K562 (cell line): Measurements from ENCODE around the gene GDAP2. TPM values are rescaled to one million over a fixed set of nuclear protein-coding genes. Genes with fewer than 3 reads are reported as not detected.
A peak's percentile ranks its signal among the peaks of the same experiment; 100 is the strongest.

Source experiments
- CBX3 ChIP-seq, 2 experiments: IDR thresholded peaks; 1 replicate in 1 of 2; 2 replicates in 1 of 2; pipeline ENCODE4 v1.6.1; 2012; ENCODE audit warnings: inconsistent platforms in 2 of 2, low read length in 2 of 2, borderline replicate concordance in 1 of 2, control low read depth in 1 of 2
- CBX5 ChIP-seq: IDR thresholded peaks from 2 replicates; pipeline ENCODE4 v1.6.1; 2014; ENCODE audit warnings: low read depth, borderline replicate concordance
- CTCF ChIP-seq, 3 experiments: IDR thresholded peaks in 2 of 3; conservative IDR thresholded peaks in 1 of 3; 2 replicates each; pipeline ENCODE4 v1.5.1; 2011 to 2012; ENCODE audit warnings: low read length in 3 of 3, mild to moderate bottlenecking in 3 of 3, control low read depth in 2 of 3, improper control_type of control experiment in 1 of 3, inconsistent platforms in 1 of 3, low read depth in 1 of 3, mixed read lengths in 1 of 3, moderate library complexity in 1 of 3; ENCODE audit not compliant: insufficient read depth in 2 of 3
- DNMT1 ChIP-seq: fragments of 450-650 bp; IDR thresholded peaks from 2 replicates; pipeline ENCODE4 v1.6.1; 2016; ENCODE audit warnings: antibody characterized with exemption, mild to moderate bottlenecking
- ESRRA ChIP-seq: fragments of 450-650 bp; IDR thresholded peaks from 2 replicates; pipeline ENCODE4 v1.6.1; 2014; ENCODE audit warnings: low read depth, mild to moderate bottlenecking, moderate library complexity, borderline replicate concordance
- KAT2B ChIP-seq: IDR thresholded peaks from one replicate; pipeline ENCODE4 v1.6.1; 2012; ENCODE audit warnings: low read depth, mild to moderate bottlenecking, control low read depth, inconsistent platforms, low read length, moderate library complexity
- L3MBTL2 ChIP-seq: fragments of 450-650 bp; IDR thresholded peaks from 2 replicates; pipeline ENCODE4 v1.6.1; 2016; ENCODE audit warnings: mild to moderate bottlenecking, moderate library complexity
- LCOR ChIP-seq: sonication (generic); formaldehyde crosslinking; IDR thresholded peaks from 2 replicates; pipeline ENCODE4 v1.8.0; 2022; ENCODE audit warnings: mild to moderate bottlenecking, missing genetic modification reagents
- MAFK ChIP-seq: IDR thresholded peaks from 2 replicates; pipeline ENCODE4 v1.6.1; 2011; ENCODE audit warnings: low read length, improper control_type of control experiment
- MTF1 ChIP-seq: fragments of 250-450 bp; sonication (Bioruptor Pico); IDR thresholded peaks from 2 replicates; pipeline ENCODE4 v1.9.0; 2021; ENCODE audit warnings: moderate library complexity, mild to moderate bottlenecking, inconsistent platforms, borderline replicate concordance
- NCOA2 ChIP-seq, 2 experiments: fragments of 450-650 bp; IDR thresholded peaks; 2 replicates each; pipeline ENCODE4 v1.6.1; 2018; ENCODE audit warnings: mild to moderate bottlenecking in 2 of 2, moderate library complexity in 1 of 2; ENCODE audit not compliant: partially characterized antibody in 2 of 2
- NEUROD1 ChIP-seq: fragments of 150-350 bp; IDR thresholded peaks from 2 replicates; pipeline ENCODE4 v1.6.1; 2014; ENCODE audit warnings: borderline replicate concordance, low read length, low read depth; ENCODE audit not compliant: partially characterized antibody
- PHB ChIP-seq: fragments of 250-450 bp; sonication (Bioruptor Pico); IDR thresholded peaks from 2 replicates; pipeline ENCODE4 v1.5.0; 2021
- SAP30 ChIP-seq: fragments of 200-600 bp; sonication (generic); IDR thresholded peaks from 2 replicates; pipeline ENCODE4 v1.6.1; 2012; ENCODE audit warnings: borderline replicate concordance, low read depth, mild to moderate bottlenecking, moderate library complexity, low read length, control low read depth, inconsistent platforms; ENCODE audit not compliant: insufficient read depth, poor library complexity, severe bottlenecking
- SIX5 ChIP-seq, 2 experiments: IDR thresholded peaks; 2 replicates each; pipeline ENCODE4 v1.6.1; 2011; ENCODE audit warnings: low read length in 2 of 2, borderline replicate concordance in 1 of 2, low read depth in 1 of 2, mild to moderate bottlenecking in 1 of 2, moderate library complexity in 1 of 2; ENCODE audit not compliant: insufficient read depth in 1 of 2
- SMARCE1 ChIP-seq: fragments of 450-650 bp; IDR thresholded peaks from 2 replicates; pipeline ENCODE4 v1.7.1; 2016; ENCODE audit warnings: mild to moderate bottlenecking
- SPI1 ChIP-seq: IDR thresholded peaks from 2 replicates; pipeline ENCODE4 v1.6.1; 2011; ENCODE audit warnings: low read depth, low read length, control low read depth, borderline replicate concordance
- SREBF1 ChIP-seq: fragments of 150-350 bp; IDR thresholded peaks from 2 replicates; pipeline ENCODE4 v1.6.1; 2014; ENCODE audit warnings: antibody characterized with exemption, low read depth, low read length, borderline replicate concordance
- TFAM ChIP-seq: fragments of 250-450 bp; sonication (Bioruptor Pico); conservative IDR thresholded peaks from 2 replicates; pipeline ENCODE4 v1.5.0; 2021; ENCODE audit warnings: mild to moderate bottlenecking, moderate library complexity
- XRCC3 ChIP-seq: fragments of 450-650 bp; IDR thresholded peaks from 2 replicates; pipeline ENCODE4 v1.6.1; 2017; ENCODE audit warnings: mild to moderate bottlenecking, moderate library complexity
- ZBTB43 ChIP-seq: sonication (generic); formaldehyde crosslinking; IDR thresholded peaks from 2 replicates; pipeline ENCODE4 v1.8.0; 2023; ENCODE audit warnings: mild to moderate bottlenecking, missing genetic modification reagents
- ZBTB7A ChIP-seq: IDR thresholded peaks from 2 replicates; pipeline ENCODE4 v1.6.1; 2011; ENCODE audit warnings: low read depth, mild to moderate bottlenecking, low read length, moderate library complexity, borderline replicate concordance; ENCODE audit not compliant: control insufficient read depth
- ZNF134 ChIP-seq: fragments of 250-450 bp; sonication (Bioruptor Pico); conservative IDR thresholded peaks from 2 replicates; pipeline ENCODE4 v1.4.0; 2020
- ZNF224 ChIP-seq: sonication (generic); formaldehyde crosslinking; IDR thresholded peaks from 2 replicates; pipeline ENCODE4 v1.8.0; 2022; ENCODE audit warnings: mild to moderate bottlenecking, missing genetic modification reagents
- ZZZ3 ChIP-seq: fragments of 450-650 bp; IDR thresholded peaks from 2 replicates; pipeline ENCODE4 v1.6.1; 2016; ENCODE audit warnings: antibody characterized with exemption, mild to moderate bottlenecking, moderate library complexity
- polyA plus RNA-seq, 8 experiments: library from polyadenylated mRNA; depleted of rRNA in 4 of 8; stranded (reverse) in 5 of 8; unstranded in 3 of 8; fragments of >200 nt; fragmentation: Nextera tagmentation in 2 of 8; fragmentation: Illumina TruSeq in 1 of 8; extraction: Ambion mirVana in 2 of 8; extraction: Trizol in 1 of 8; gene quantifications; 2 replicates each; pipeline versions ENCODE4 v1.2.1 to v1.2.3, GENCODE V29; 2011 to 2014; ENCODE audit warnings: inconsistent platforms in 1 of 8, missing spikeins in 1 of 8
- total RNA-seq, 7 experiments: library from RNA; depleted of rRNA in 6 of 7; stranded (reverse); fragments of >200 nt in 6 of 7; fragmentation: Illumina TruSeq in 2 of 7; extraction: Trizol in 2 of 7; gene quantifications; 2 replicates each; pipeline versions ENCODE4 v1.2.1 to v1.2.3, GENCODE V29; 2011 to 2021; ENCODE audit warnings: low replicate concordance in 1 of 7
- TF ChIP-seq, protein P1 (sequence below): fragments of 250-450 bp; sonication (Bioruptor Pico); IDR thresholded peaks from 2 replicates; pipeline ENCODE4 v1.5.1; 2021; ENCODE audit warnings: mild to moderate bottlenecking

The GDAP2 gene
- total and polyA plus RNA-seq, 9 of the 15 experiments (the other 6 are each of a cell fraction or from before 2014, with no cell fraction given) = 4.1 to 23.1 (median 13.2) TPM

DNA sequence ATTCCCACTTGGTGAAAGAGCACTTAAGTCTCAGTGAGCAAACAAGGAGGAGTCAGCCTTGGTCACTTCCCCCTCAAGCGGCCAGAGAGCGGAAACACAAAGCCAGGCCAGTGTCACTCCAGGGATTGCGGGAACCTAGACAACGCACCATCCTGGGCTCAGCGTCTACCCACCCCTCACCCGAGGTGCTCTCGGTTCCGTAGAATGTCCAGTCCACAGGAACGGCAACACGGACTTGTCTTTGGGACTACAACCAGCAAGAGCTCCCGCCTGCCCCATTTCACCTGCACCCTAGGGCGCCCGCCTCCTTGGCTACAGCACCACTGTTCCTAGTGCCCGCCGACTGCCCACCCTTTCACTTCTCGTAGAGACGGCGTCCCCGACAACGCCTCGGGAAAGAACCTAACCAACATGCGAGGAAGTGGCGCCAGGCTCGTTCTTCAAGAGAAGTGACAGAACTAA is 509 bp downstream of the GDAP2 start (continued):
- TF ChIP-seq SAP30 (peak; percentile 93), SMARCE1 (no peak), PHB (no peak), NEUROD1 (no peak), KAT2B (no peak), XRCC3 (no peak), L3MBTL2 (no peak), LCOR (CRISPR knock-in tag) (no peak), MTF1 (CRISPR knock-in tag) (no peak), SREBF1 (no peak), ESRRA (no peak), ZNF224 (CRISPR knock-in tag) (no peak), MAFK (no peak), SIX5 (IDR thresholded peaks at IDR 0.05; ENCODE audit: borderline replicate concordance in 1 of 2, insufficient read depth in 1 of 2, low read depth in 1 of 2, low read length in 2 of 2) (no peak), NCOA2 (IDR thresholded peaks at IDR 0.05; ENCODE audit: partially characterized antibody in 2 of 2) (no peak), SPI1 (peak; percentile 78; the same call in 1 of the 2 replicates), ZZZ3 (no peak), CBX3 (IDR thresholded peaks at IDR 0.05; ENCODE audit: borderline replicate concordance in 1 of 2, low read length in 2 of 2) (no peak), DNMT1 (no peak), TFAM (CRISPR knock-in tag) (no peak), CTCF (IDR thresholded peaks at IDR 0.05 in 2 of 3, conservative IDR thresholded peaks at IDR 0.05 in 1 of 3; ENCODE audit: insufficient read depth in 2 of 3, low read depth in 1 of 3, low read length in 3 of 3) (peak; percentile 54 to 61 (median 60)), ZNF134 (no peak), CBX5 (no peak), ZBTB43 (CRISPR knock-in tag) (no peak), ZBTB7A (no peak)
- TF ChIP-seq, protein P1, sequence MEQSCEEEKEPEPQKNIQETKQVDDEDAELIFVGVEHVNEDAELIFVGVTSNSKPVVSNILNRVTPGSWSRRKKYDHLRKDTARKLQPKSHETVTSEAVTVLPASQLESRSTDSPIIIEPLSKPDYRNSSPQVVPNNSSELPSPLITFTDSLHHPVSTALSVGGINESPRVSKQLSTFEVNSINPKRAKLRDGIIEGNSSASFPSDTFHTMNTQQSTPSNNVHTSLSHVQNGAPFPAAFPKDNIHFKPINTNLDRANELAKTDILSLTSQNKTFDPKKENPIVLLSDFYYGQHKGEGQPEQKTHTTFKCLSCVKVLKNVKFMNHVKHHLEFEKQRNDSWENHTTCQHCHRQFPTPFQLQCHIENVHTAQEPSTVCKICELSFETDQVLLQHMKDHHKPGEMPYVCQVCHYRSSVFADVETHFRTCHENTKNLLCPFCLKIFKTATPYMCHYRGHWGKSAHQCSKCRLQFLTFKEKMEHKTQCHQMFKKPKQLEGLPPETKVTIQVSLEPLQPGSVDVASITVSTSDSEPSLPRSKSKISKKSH (CRISPR knock-in tag) = no peak
- TF ChIP-seq, all 486 proteins: peak for 23
